HCT116 (cell line): Measurements from ENCODE around the gene RPS15A. TPM values are rescaled to one million over a fixed set of nuclear protein-coding genes. Genes with fewer than 3 reads are reported as not detected.

Experiments used
- ATAC-seq: fragments of 200-7000 bp; cut with Tn5 transposase; 2 replicates; pipeline ENCODE4 v1.9.1; 2020; ENCODE audit warnings: mild to moderate bottlenecking, moderate library complexity
- Bru-seq: library from RNA; stranded (reverse); fragments of 400-500 nt; gene quantifications from one replicate; lab custom pipeline; 2021; lab: Mats Ljungman, UMichigan
- BruChase-seq, 2 experiments: library from RNA; stranded (reverse); fragments of 400-500 nt; gene quantifications; one replicate each; lab custom pipeline; 2021; lab: Mats Ljungman, UMichigan
- BruUV-seq: library from RNA; stranded (reverse); fragments of 400-500 nt; replicated peaks from 2 replicates; lab custom pipeline; 2021; lab: Mats Ljungman, UMichigan
- CTCF ChIA-PET: fragments of 300-600 bp; sonication (Branson Sonifier 250); formaldehyde crosslinking; loops from one replicate; lab custom pipeline; 2021; ENCODE audit warnings: antibody characterized with exemption; lab: Charles Lee
- POLR2A ChIA-PET: fragments of 300-600, 350-600 bp; sonication (Branson Sonifier 250); formaldehyde crosslinking; loops from one replicate; lab custom pipeline; 2021; ENCODE audit warnings: antibody characterized with exemption; lab: Charles Lee
- RAD21 ChIA-PET, 2 experiments: fragments of 300-600 bp; sonication (Branson Sonifier 250); formaldehyde crosslinking; loops; one replicate each; lab custom pipeline; 2023; ENCODE audit warnings: low total read pairs in 2 of 2; ENCODE audit not compliant: uncharacterized antibody in 2 of 2, unreplicated experiment in 2 of 2, low non-redundant PET in 1 of 2; lab: Charles Lee
- DNase-seq: peaks from one replicate; pipeline ENCODE4 v3.0.0-alpha.2; 2010; ENCODE audit warnings: low read depth, low spot score
- H2AFZ ChIP-seq: fragments of 200-600 bp; shearing (Covaris generic), sonication (generic); 2 replicates; pipeline ENCODE4 v1.6.1; 2017; ENCODE audit warnings: low read depth, mixed run types, mixed read lengths, antibody characterized with exemption, low read length; ENCODE audit not compliant: poor library complexity, severe bottlenecking
- H3K27ac ChIP-seq: 2 replicates; pipeline ENCODE4 v1.5.1; 2012; ENCODE audit warnings: low read depth, low read length
- H3K27me3 ChIP-seq: fragments of 200-600 bp; sonication (generic); 2 replicates; pipeline ENCODE4 v1.6.1; 2016; ENCODE audit warnings: mixed run types, low read length, mixed read lengths; ENCODE audit not compliant: insufficient read depth
- H3K36me3 ChIP-seq, 2 experiments: fragments of 200-500 bp in 1 of 2; fragments of 200-600 bp in 1 of 2; sonication (Bioruptor generic) in 1 of 2; sonication (generic) in 1 of 2; 2 replicates each; pipeline versions ENCODE4 v1.5.1 to v1.6.1; 2014 to 2016; ENCODE audit warnings: low read length in 2 of 2, inconsistent platforms in 1 of 2, mixed read lengths in 1 of 2, mixed run types in 1 of 2; ENCODE audit not compliant: insufficient read depth in 2 of 2, control insufficient read depth in 1 of 2
- H3K4me1 ChIP-seq, 2 experiments: fragments of 200-600 bp in 1 of 2; sonication (generic) in 1 of 2; 2 replicates each; pipeline versions ENCODE4 v1.5.1 to v1.6.1; 2012 to 2017; ENCODE audit warnings: low read length in 2 of 2, inconsistent platforms in 1 of 2, mild to moderate bottlenecking in 1 of 2, mixed read lengths in 1 of 2, mixed run types in 1 of 2, moderate library complexity in 1 of 2; ENCODE audit not compliant: insufficient read depth in 2 of 2, control insufficient read depth in 1 of 2
- H3K4me2 ChIP-seq: fragments of 200-600 bp; sonication (generic); 2 replicates; pipeline ENCODE4 v1.6.1; 2017; ENCODE audit warnings: mixed run types, low read length, mixed read lengths
- H3K4me3 ChIP-seq, 2 experiments: fragments of 200-600 bp in 1 of 2; sonication (generic) in 1 of 2; replicated peaks in 1 of 2; 2 replicates each; pipeline ENCODE4 v1.5.1; 2011 to 2016; ENCODE audit warnings: low read length in 2 of 2, control low read depth in 1 of 2, low read depth in 1 of 2, mild to moderate bottlenecking in 1 of 2, mixed read lengths in 1 of 2, mixed run types in 1 of 2
- H3K79me2 ChIP-seq: fragments of 200-600 bp; sonication (generic); 2 replicates; pipeline ENCODE4 v1.6.1; 2017; ENCODE audit warnings: mild to moderate bottlenecking, mixed run types, low read length, moderate library complexity, mixed read lengths; ENCODE audit not compliant: insufficient read depth
- H3K9ac ChIP-seq: fragments of 200-600 bp; sonication (generic); 2 replicates; pipeline ENCODE4 v1.6.1; 2016; ENCODE audit warnings: low read length, mixed read lengths
- H3K9me2 ChIP-seq: fragments of 200-600 bp; sonication (generic), shearing (Covaris generic); 2 replicates; pipeline ENCODE4 v1.6.1; 2017; ENCODE audit warnings: mixed run types, mild to moderate bottlenecking, moderate library complexity; ENCODE audit not compliant: insufficient read depth
- H3K9me3 ChIP-seq, 2 experiments: fragments of 200-500 bp in 1 of 2; fragments of 200-600 bp in 1 of 2; sonication (Bioruptor generic) in 1 of 2; sonication (generic) in 1 of 2; 2 replicates each; pipeline ENCODE4 v1.6.1; 2014 to 2017; ENCODE audit warnings: low read length in 2 of 2, mixed read lengths in 2 of 2, inconsistent platforms in 1 of 2, low read depth in 1 of 2, mild to moderate bottlenecking in 1 of 2, mixed run types in 1 of 2, moderate library complexity in 1 of 2; ENCODE audit not compliant: control insufficient read depth in 1 of 2, insufficient read depth in 1 of 2
- H4K20me1 ChIP-seq: fragments of 200-600 bp; sonication (generic), shearing (Covaris generic); 2 replicates; pipeline ENCODE4 v1.6.1; 2017; ENCODE audit warnings: mixed run types, mild to moderate bottlenecking, moderate library complexity; ENCODE audit not compliant: insufficient read depth
- CBX3 ChIP-seq: IDR thresholded peaks from 2 replicates; pipeline ENCODE4 v1.6.1; 2012; ENCODE audit warnings: low read depth
- CEBPB ChIP-seq: IDR thresholded peaks from 2 replicates; pipeline ENCODE4 v1.6.1; 2012; ENCODE audit warnings: low read depth
- CTCF ChIP-seq, 3 experiments: fragments of 200-600 bp in 1 of 3; sonication (generic) in 1 of 3; IDR thresholded peaks in 2 of 3; conservative IDR thresholded peaks in 1 of 3; 2 replicates each; pipeline ENCODE4 v1.5.1; 2012 to 2017; ENCODE audit warnings: low read depth in 2 of 3, low read length in 2 of 3, antibody characterized with exemption in 1 of 3, borderline replicate concordance in 1 of 3, control low read depth in 1 of 3, mild to moderate bottlenecking in 1 of 3, mixed read lengths in 1 of 3, mixed run types in 1 of 3, moderate library complexity in 1 of 3; ENCODE audit not compliant: insufficient read depth in 1 of 3
- EGR1 ChIP-seq: IDR thresholded peaks from 2 replicates; pipeline ENCODE4 v1.6.1; 2012; ENCODE audit warnings: low read depth
- ELF1 ChIP-seq: IDR thresholded peaks from 2 replicates; pipeline ENCODE4 v1.6.1; 2012; ENCODE audit warnings: low read depth, borderline replicate concordance
- EZH2 ChIP-seq: fragments of 200-600 bp; sonication (generic); IDR thresholded peaks from 2 replicates; pipeline ENCODE4 v1.6.1; 2017; ENCODE audit warnings: antibody characterized with exemption, mixed run types
- EZH2phosphoT487 ChIP-seq: fragments of 200-600 bp; IDR thresholded peaks from 2 replicates; pipeline ENCODE4 v1.6.1; 2018; ENCODE audit warnings: antibody characterized with exemption, borderline replicate concordance
- FOSL1 ChIP-seq: IDR thresholded peaks from 2 replicates; pipeline ENCODE4 v1.6.1; 2012; ENCODE audit warnings: low read depth
- JUND ChIP-seq: IDR thresholded peaks from 2 replicates; pipeline ENCODE4 v1.6.1; 2012
- POLR2A ChIP-seq: IDR thresholded peaks from 2 replicates; pipeline ENCODE4 v1.7.0; 2011; ENCODE audit warnings: borderline replicate concordance; ENCODE audit not compliant: insufficient read depth, insufficient read length; ENCODE audit errors: extremely low read depth
- RAD21 ChIP-seq: IDR thresholded peaks from 2 replicates; pipeline ENCODE4 v1.6.1; 2012; ENCODE audit warnings: low read depth, mild to moderate bottlenecking
- SIN3A ChIP-seq: IDR thresholded peaks from 2 replicates; pipeline ENCODE4 v1.6.1; 2012; ENCODE audit warnings: low read depth
- SP1 ChIP-seq: IDR thresholded peaks from 2 replicates; pipeline ENCODE4 v1.6.1; 2012; ENCODE audit warnings: low read depth
- TCF7L2 ChIP-seq: IDR thresholded peaks from 2 replicates; pipeline ENCODE4 v1.7.0; 2011; ENCODE audit warnings: borderline replicate concordance, inconsistent platforms; ENCODE audit not compliant: insufficient read depth, insufficient read length; ENCODE audit errors: extremely low read depth
- YY1 ChIP-seq: IDR thresholded peaks from 2 replicates; pipeline ENCODE4 v1.6.1; 2011; ENCODE audit warnings: low read length, low read depth, moderate library complexity, mild to moderate bottlenecking; ENCODE audit not compliant: insufficient replicate concordance; ENCODE audit errors: extremely low read depth
- ZFX ChIP-seq: fragments of 450-650 bp; IDR thresholded peaks from 2 replicates; pipeline ENCODE4 v1.6.1; 2017
- ZNF274 ChIP-seq: fragments of 200-500 bp; sonication (Bioruptor generic); IDR thresholded peaks from 2 replicates; pipeline ENCODE4 v1.6.1; 2014; ENCODE audit warnings: mild to moderate bottlenecking, low read depth, low read length, inconsistent platforms
- intact Hi-C: fragments of 100-400 bp; cut with micrococcal nuclease; formaldehyde crosslinking; loops from 2 replicates; pipeline ENCODE4 v1.10.0; 2022
- long read RNA-seq: library from polyadenylated mRNA; unstranded; transcript quantifications from one replicate; pipeline ENCODE4 v2.0.0, GENCODE V29; 2021; ENCODE audit not compliant: unreplicated experiment
- polyA plus RNA-seq: library from polyadenylated mRNA; unstranded; fragments of >200 nt; gene quantifications from 2 replicates; pipeline ENCODE4 v1.2.1, GENCODE V29; 2012; ENCODE audit warnings: missing spikeins
- total RNA-seq: library from RNA; stranded (reverse); gene quantifications from one replicate; pipeline ENCODE4 v1.2.1, GENCODE V29; 2021; ENCODE audit not compliant: unreplicated experiment
- TF ChIP-seq, protein P1 (sequence below): IDR thresholded peaks from 2 replicates; pipeline ENCODE4 v1.6.1; 2012
- TF ChIP-seq, protein P2 (sequence below): IDR thresholded peaks from 2 replicates; pipeline ENCODE4 v1.6.1; 2011; ENCODE audit warnings: mild to moderate bottlenecking, low read length, moderate library complexity; ENCODE audit not compliant: insufficient replicate concordance; ENCODE audit errors: extremely low read depth
- TF ChIP-seq, protein P3 (sequence below): IDR thresholded peaks from 2 replicates; pipeline ENCODE4 v1.6.1; 2012

The RPS15A gene
- total RNA-seq (1,686 TPM), Bru-seq, nascent RNA (percentile 99 among the genes with signal in this experiment), BruChase-seq, experiment 1, labeled RNA remaining after a 6-hour chase (percentile 98 among the genes with signal in this experiment), BruChase-seq, experiment 2, labeled RNA remaining after a 2-hour chase (percentile 97 among the genes with signal in this experiment)
- 3,887 and 4,239 TPM in 2 replicates for polyA plus RNA-seq
- long read RNA-seq, transcript RPS15A-203 (5 exons, 525 nt), result major isoform, 715 of 1,199 reads
- long read RNA-seq, transcript RPS15A-201 (5 exons, 2,203 nt), result minor isoform, 25 of 1,199 reads
- long read RNA-seq, partial matches to known transcripts, result 445 of 1,199 reads
- long read RNA-seq, other reads (novel, unspliced or antisense), result 5 of 1,199 reads

DNA sequence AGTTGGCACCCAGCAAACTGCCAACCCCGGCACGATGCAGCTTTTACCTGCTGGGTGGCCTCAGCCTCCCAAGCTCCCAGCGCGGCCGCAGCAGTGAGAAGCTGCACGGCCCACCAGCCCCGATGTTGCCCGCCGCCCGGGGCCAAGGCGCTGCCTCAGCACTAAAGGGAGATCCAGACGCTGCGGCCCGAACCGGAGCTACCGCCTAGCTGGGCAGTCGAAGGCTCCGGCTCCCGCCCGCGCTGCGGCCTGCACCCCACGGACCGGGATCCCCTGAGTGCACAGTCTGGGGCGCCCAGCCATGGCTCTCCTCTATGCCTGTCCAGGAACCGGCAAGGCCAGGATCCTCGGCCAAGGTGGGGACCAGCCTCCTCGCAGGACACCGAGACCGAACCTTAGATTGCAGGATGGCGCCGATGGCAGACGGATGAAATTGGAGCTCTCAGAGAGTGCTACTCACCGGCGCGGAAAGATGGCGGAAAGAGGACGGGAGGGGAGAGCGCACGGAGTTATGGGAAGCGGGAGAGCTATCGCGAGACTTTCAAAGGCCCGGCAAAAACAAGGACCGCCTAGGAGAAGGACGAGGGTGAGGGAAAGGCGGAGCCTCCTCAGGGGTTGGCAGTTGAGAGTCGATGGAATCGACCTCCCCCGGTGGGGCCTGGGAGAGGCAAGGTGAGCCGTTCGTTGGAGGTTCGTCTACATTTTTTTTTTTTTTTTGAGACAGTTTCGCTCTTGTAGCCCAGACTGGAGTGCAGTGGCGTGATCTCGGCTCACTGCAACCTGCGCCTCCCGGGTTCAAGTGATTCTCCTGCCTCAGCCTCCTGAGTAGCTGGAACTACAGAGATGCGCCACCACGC lies at the start of gene RPS15A:
Gene RPS15A, minus strand, starts transcription at position 485 of the 857 bp plus-strand sequence. CDS start 1,221 bp downstream, outside the sequence.
- ChIA-PET CTCF (interaction anchor here (1.3 kb wide), 1 partner anchor 12 kb away, joined by 18 read pairs; the partner anchor contains the start of gene ARL6IP1), POLR2A (interaction anchor here (0.7 to 9.7 kb wide), 6 partner anchors 12 to 305 kb away, joined by 3 to 190 read pairs (median 3); partner anchors contain the start of genes ARL6IP1 and COQ7), RAD21 (no interaction called here)
- H3K9me3 ChIP-seq, result no peaks in the 10 kb centered on the region
- peak within 1 kb of the TSS; percentile 81 for H3K27ac ChIP-seq
- peak within 1 kb of the TSS; percentile 89 to 91 for H3K4me3 ChIP-seq
- DNase-seq, result peak; percentile 96
- BruUV-seq, result no TSS peak
- peaks cover 45 to 76% of the 10 kb centered on the region in 2 experiments for H3K36me3 ChIP-seq
- peak; percentile 97 for ATAC-seq
- no peaks in the 10 kb centered on the region for H3K27me3 ChIP-seq
- peaks cover 78% of the 10 kb centered on the region for H3K79me2 ChIP-seq
- peak within 1 kb of the TSS; percentile 96 for H3K9ac ChIP-seq
- peak within 1 kb of the TSS; percentile 91 for H3K4me2 ChIP-seq
- intact Hi-C loops, result no loop called here
- peaks cover 38% of the 10 kb centered on the region; the same call in 1 of the 2 replicates for H4K20me1 ChIP-seq
- peaks cover 3 to 26% of the 10 kb centered on the region in 2 experiments for H3K4me1 ChIP-seq
- no peak within 1 kb of the TSS for H2AFZ ChIP-seq
- H3K9me2 ChIP-seq, result no peaks in the 10 kb centered on the region
- TF ChIP-seq, protein P1, sequence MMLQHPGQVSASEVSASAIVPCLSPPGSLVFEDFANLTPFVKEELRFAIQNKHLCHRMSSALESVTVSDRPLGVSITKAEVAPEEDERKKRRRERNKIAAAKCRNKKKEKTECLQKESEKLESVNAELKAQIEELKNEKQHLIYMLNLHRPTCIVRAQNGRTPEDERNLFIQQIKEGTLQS, result no peak
- TF ChIP-seq CEBPB, result no peak
- TF ChIP-seq ZNF274, result no peak
- TF ChIP-seq, protein P2, sequence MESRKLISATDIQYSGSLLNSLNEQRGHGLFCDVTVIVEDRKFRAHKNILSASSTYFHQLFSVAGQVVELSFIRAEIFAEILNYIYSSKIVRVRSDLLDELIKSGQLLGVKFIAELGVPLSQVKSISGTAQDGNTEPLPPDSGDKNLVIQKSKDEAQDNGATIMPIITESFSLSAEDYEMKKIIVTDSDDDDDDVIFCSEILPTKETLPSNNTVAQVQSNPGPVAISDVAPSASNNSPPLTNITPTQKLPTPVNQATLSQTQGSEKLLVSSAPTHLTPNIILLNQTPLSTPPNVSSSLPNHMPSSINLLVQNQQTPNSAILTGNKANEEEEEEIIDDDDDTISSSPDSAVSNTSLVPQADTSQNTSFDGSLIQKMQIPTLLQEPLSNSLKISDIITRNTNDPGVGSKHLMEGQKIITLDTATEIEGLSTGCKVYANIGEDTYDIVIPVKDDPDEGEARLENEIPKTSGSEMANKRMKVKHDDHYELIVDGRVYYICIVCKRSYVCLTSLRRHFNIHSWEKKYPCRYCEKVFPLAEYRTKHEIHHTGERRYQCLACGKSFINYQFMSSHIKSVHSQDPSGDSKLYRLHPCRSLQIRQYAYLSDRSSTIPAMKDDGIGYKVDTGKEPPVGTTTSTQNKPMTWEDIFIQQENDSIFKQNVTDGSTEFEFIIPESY, result peak; percentile 97
- TF ChIP-seq ELF1, result no peak; the same call in 1 of the 2 replicates
- peak; percentile 42 for TF ChIP-seq TCF7L2
- no peak for TF ChIP-seq RAD21
- TF ChIP-seq YY1, result peak; percentile 95
- no peak for TF ChIP-seq EZH2phosphoT487
- TF ChIP-seq EZH2, result no peak
- peak; percentile 95 for TF ChIP-seq ZFX
- TF ChIP-seq SIN3A, result peak; percentile 98
- TF ChIP-seq EGR1, result no peak; the same call in 1 of the 2 replicates
- no peak for TF ChIP-seq CTCF (IDR thresholded peaks at IDR 0.05 in 2 of 3, conservative IDR thresholded peaks at IDR 0.05 in 1 of 3; ENCODE audit: borderline replicate concordance in 1 of 3, insufficient read depth in 1 of 3, low read depth in 2 of 3, low read length in 2 of 3)
- TF ChIP-seq CBX3, result 0 out of 2 replicates have a peak, but pooled peaks have one; percentile 13
- no peak for TF ChIP-seq JUND
- no peak for TF ChIP-seq FOSL1
- TF ChIP-seq POLR2A, result peak; percentile 94
- TF ChIP-seq, protein P3, sequence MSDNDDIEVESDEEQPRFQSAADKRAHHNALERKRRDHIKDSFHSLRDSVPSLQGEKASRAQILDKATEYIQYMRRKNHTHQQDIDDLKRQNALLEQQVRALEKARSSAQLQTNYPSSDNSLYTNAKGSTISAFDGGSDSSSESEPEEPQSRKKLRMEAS, result peak; percentile 96
- peak; percentile 88 for TF ChIP-seq SP1
